GM12873 (cell line): ENCODE data around the gene ZNF280B.

ENCODE experiments used
- TF ChIP-seq, protein P1 (sequence below): IDR thresholded peaks from 2 replicates; pipeline ENCODE4 v1.5.1; 2012; ENCODE audit warnings: low read depth, mild to moderate bottlenecking, moderate library complexity, low read length, control low read depth; ENCODE audit not compliant: insufficient read depth; ENCODE audit errors: missing control alignments

The ZNF280B gene

DNA sequence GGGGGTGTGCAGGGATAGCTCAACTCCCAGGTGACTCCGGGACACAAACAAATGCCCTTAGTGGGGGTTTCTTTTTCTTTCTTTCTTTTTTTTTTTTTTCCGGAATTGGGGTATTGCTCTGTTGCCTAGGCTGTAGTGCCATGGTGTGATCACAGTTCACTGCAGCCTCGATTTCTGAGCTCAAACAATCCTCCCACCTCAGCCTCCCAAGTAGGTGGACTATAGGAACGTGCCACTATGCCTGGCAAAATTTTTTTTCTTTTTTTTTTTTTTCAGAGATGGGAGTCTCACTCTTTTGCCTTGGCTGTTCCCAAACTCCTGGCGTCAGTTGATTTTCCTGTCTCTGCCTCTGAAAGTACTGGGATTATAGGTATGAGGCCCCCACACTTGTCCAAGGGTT lies 25.3 kb upstream of the ZNF280B start:
- TF ChIP-seq, protein P1, sequence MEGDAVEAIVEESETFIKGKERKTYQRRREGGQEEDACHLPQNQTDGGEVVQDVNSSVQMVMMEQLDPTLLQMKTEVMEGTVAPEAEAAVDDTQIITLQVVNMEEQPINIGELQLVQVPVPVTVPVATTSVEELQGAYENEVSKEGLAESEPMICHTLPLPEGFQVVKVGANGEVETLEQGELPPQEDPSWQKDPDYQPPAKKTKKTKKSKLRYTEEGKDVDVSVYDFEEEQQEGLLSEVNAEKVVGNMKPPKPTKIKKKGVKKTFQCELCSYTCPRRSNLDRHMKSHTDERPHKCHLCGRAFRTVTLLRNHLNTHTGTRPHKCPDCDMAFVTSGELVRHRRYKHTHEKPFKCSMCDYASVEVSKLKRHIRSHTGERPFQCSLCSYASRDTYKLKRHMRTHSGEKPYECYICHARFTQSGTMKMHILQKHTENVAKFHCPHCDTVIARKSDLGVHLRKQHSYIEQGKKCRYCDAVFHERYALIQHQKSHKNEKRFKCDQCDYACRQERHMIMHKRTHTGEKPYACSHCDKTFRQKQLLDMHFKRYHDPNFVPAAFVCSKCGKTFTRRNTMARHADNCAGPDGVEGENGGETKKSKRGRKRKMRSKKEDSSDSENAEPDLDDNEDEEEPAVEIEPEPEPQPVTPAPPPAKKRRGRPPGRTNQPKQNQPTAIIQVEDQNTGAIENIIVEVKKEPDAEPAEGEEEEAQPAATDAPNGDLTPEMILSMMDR, result no peak

DNA sequence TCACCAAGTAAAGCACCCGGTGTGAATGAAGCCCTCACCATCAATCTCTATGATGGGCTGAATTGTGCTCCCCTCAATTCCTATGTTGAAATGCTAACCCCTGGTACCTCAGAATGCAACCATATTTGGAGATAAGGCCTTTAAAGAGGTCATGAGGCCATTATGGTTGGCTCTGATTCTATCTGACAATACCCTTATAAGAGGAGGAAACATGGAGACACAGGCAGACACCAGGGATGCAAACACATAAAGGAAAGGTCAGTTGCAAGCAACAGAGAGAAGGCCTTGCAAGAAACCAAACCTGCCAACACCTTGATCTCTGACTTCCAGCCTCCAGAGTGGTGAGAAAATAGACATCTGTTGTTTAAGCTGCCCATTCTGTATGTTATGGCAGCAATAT lies 24.9 kb upstream of the ZNF280B start:
- TF ChIP-seq, protein P1, result no peak

DNA sequence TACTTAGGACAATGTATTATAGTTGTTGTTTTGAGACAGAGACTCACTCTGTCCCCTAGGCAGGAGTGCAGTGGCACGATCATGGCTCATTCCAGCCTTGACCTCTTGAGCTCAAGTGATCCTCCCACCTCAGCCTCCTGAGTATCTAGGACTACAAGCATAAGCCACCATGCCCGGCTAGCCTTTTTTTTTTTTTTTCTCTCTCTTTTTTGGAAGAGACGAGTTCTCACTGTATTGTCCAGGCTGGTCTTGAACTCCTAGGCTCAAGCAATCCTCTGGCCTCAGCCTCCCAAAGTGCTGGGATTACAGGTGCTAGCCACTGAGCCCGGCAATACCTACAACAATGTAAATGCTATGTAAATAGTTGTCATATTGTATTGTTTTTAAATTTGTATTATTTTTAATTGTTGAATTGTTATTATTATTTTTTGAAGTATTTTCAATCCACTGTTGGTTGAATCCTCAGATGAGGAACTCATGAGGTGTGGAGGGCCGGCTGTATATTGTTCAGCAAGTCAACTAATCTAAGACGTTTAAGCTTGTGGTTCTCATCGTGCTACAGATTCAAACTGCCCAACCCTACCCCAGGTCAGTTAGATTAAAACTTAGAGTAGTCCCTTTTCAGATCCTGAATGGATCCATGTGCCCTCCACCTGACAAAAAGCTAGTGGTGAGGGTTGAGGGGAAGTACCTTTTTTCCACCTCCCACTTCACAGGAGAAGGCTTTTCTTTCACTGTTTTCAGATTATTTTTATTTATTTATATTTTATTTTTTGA lies 23.4 kb upstream of the ZNF280B start:
- TF ChIP-seq, protein P1, result no peak

DNA sequence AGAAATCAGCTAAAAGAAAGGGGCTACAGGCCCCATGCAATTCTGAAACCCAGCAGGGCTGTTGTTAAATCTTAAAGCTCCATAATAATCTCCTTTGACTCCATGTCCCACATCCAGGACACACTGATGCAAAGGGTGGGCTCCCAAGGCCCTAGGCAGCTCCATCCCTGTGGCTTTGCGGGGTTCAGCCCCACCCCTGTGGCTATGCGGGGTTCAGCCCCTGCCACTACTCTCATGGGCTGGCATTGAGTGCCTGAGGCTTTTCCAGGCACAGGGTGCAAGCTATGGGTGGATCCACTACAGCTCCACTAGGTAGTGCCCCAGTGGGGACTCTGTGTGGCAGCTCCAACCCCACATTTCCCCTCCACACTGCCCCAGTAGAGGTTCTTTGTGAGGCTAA lies 20.2 kb upstream of the ZNF280B start:
- TF ChIP-seq, protein P1, result no peak

DNA sequence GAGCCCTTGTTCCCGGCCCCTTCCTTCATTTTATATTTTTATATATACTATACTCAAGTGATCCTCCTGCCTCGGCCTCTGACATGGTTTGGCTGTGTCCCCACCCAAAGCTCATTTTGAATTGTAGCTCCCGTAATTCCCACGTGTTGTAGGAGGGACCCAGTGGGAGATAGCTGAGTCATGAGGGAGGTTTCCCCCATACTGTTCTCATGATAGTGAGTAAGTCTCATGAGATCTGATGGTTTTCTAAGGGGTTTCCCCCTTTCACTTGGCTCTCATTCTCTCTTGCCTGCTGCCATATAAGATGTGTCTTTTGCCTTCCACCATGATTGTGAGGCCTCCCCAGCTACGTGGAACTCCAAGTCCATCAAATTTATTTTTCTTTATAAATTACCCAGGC lies 18.8 kb upstream of the ZNF280B start:
- TF ChIP-seq, protein P1, result no peak

DNA sequence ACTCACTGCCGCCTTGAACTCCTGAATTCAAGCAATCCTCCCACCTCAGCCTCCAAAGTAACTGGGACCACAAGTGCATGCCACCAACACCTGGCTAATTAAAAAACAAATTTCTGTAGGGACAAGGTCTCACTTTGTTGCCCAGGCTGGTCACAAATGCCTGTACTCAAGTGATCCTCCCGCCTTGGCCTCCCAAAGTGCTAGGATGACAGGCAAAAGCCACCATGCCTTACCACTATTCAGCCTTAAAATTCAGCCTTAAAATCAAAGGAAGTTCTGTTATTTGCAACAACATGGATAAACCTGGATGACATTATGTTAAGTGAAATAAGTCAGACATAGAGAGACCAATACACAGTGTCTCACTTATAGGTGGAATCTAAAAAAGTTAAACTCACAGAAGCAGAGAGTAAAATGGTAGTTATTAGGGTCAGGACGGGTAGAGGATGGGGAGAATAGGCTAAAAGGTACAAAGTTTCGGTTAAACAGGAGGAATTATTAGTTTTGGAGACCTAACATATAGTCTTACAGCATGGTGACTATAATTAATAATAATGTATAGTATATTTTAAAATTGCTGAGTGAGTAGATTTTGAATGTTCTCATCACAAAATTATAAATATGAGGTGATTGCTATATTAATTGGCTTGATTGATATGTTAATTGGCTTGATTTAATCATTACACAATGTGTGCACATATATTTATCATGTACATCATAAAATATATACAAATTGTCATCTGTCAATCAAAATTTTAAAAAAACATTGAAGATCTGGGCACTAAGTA lies 17.8 kb upstream of the ZNF280B start:
- TF ChIP-seq, protein P1, result no peak

DNA sequence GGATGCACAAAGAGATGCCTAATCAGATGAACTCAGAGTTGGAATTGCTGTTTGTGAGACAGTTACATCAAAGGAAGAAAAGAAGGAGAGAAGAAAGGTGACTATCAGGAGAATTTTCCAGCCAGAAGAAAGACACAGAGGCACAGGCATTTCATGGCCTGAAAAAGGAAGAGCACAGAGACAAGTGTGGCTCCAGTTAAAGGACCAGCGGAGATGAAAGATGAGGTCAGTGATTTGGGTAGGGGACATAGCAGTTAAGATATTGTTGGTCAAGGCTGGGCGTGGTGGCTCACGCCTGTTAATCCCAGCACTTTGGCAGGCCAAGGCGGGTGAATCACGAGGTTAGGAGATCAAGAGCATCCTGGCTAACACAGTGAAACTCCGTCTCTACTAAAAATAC lies 15.0 kb upstream of the ZNF280B start:
- TF ChIP-seq, protein P1, result no peak
